Measurements from ENCODE around the gene SLC44A5.
A peak's percentile ranks its signal among the peaks of the same experiment; 100 is the strongest.
"Not testable (repeated sequence)": the region's sequence is repeated elsewhere in the genome, so short reads cannot be mapped to it uniquely, and the experiment has no call there.

The SLC44A5 gene

DNA sequence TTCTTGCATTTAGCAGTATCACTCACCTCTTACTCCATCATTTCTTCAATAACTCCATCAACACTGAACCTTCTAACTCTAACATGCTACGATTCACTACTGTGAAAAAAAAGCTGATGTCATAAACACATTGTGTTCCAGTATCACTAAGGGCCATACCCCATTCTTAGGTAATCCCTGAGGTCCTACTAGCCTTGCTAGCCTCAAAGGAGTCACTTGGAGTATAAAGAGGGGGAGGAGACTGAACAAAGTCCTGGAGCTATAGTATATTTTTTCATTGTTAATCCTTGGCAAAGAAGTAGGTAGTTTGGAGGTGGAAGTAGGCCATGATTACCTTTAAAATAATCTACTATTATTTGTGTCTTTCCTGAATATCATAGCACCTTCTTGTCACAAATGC is at the start of gene SLC44A5:
Gene SLC44A5 (minus strand): TSS at position 101 of the 400 bp plus-strand sequence. CDS start 69,667 bp downstream, outside the sequence.
- no peak for ATAC-seq

DNA sequence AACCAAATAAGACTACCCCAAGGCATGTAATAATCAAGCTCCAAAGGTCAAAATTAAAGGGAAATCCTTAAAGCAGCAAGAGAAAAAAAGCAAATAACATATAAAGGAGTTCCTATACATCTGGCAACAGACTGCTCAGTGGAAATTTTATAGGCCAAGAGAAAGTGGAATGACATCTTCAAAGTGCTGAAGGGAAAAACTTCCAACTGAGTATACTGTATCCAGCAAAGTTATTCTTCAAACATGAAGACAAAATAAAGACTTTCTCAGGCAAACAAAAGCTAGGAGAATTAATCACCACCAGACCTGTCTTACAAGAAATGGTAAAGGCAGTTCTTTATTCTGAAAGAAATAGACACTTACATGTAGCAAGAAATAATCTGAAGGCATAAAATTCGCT is 45.0 kb upstream of the SLC44A5 start:
- no peak for ATAC-seq

GRCh38 chr1:75647183-75647582 is 36.3 kb upstream of the SLC44A5 start:
- ATAC-seq = not testable (repeated sequence)

GRCh38 chr1:75645153-75645552 is 34.2 kb upstream of the SLC44A5 start:
- not testable (repeated sequence) for ATAC-seq

- ATAC-seq = no peak
These were observed 32.5 kb upstream of the SLC44A5 start for GRCh38 chr1:75643460-75643859.

- ATAC-seq = no peak
These were observed 30.4 kb upstream of the SLC44A5 start for GRCh38 chr1:75641325-75641724.

DNA sequence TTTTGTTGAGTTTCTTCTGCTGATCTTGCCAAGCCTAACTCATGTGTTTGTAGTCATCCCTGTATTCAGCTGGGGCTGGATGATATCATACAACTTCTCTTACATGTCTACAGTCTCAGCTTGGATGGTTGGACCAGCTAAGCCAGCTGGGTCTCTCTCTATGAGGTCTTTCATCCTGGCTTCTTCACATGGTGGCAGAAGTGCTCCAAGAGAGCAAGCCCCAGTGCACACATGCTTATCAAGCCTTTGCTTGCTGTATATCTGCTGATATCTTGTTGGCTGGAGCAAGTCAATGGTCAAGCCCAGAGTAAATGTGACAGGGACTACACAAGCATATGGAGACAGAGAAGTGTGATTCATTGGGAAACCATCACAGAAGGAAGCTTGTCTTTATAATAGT is 29.2 kb upstream of the SLC44A5 start:
- no peak for ATAC-seq

DNA sequence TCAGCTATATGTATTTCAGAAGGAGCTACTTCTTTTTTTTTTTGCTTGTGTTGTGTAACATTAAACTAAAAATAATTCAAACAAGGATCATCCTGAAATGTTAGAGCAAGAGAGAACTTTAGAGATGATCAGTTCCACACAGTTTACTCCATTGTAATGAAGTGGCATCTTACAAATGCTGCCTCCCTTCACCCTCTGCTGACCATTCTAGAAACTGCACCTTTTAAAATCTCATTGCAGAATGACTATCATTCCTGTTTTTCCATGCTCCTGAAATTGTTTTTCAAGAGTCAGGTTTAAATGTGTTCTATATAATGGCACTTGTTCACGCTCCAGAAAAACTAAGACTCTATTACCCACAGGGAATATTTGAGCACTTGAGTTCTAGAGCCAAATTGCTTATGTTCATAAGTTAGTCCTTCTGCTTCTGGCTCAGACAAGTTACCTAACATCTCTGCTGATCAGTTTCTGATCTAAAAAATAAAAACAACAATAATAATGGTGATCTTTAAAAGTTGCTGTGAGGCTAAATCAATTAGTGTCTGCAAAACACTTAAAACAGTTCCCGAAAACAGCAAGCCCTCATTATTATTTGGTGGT is 21.5 kb upstream of the SLC44A5 start:
- no peak for ATAC-seq

GRCh38 chr1:75630998-75631397 is 20.1 kb upstream of the SLC44A5 start:
- no peak for ATAC-seq

DNA sequence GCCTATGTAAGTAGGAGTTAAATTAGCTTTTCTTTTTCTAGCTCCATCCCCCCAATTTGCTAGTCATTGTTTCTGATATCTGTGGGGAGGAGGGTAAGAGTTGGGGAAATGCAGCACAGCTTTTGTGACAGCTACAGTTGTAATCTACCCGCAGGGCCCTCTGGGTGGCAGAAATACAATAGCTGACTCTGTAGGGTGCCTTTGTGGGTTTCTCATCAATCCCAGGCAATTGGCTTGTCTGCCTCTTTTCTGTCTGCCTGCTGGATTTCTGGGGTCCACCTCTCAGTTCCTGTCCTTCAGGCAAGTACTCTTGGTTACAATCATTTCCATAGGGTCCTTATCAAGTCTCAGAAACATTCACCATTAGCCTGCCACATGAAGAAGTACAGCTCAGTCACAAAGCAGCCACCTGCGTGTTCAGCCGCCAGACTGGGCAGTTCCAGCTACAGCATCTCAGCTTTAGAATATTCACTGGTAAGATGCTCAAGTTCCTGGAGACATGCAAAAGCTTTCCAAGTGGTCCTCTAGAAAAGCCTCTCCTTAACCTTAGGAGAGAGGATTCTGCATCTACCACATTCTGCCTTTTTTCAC is 19.2 kb upstream of the SLC44A5 start:
- ATAC-seq = no peak

- ATAC-seq = no peak
These were observed 14.9 kb upstream of the SLC44A5 start for GRCh38 chr1:75625795-75626194.

GRCh38 chr1:75618382-75618781 is 7.5 kb upstream of the SLC44A5 start:
- ATAC-seq = no peak

DNA sequence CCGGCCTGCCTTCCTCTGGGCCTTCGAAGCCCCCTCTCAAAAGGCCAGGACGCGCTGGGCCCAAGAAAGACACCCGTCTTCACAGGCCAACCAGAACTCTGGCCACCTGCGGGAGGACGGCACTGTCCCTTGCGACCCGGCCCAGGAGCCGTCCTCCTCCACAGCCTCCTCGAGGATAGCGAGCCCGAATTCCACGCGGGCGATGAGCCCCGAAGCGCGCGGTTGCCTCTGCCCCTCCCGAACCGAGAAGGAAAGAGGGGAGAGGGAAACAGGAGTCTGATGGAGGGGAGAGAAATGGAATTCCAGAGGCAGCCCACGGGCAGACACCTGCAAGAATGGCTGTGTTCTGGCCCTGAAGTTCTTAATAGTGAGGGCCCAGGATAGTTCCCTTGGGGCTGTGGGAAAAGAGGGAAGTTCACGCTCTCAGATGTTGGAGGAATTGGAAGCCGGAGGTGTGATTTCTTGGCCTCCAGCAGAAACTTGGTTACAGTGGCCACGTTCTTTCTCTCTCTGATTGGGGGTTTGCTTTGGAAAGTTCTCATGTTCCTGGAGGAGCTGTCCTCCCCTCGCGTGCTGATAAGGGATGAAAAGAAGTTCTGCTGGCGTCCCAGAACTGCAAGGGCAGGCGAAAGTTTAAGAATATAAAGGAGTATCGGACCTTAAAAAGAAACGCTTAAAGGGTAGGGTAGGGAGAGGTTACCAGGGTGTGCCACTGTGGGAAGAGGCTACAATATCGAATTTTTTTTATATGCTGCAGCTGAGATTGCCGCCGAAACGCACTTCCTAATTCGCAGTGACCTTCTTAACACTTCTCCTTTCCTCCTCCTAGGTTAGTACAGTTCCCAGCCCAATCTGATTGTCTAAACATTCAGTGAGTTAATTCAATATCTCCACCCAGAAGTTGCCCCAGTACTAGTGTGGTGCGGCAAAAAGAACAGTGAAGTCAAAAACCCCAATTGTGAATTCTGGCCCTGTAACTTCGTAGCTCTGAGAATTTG is 5.8 kb upstream of the SLC44A5 start:
- ATAC-seq = no peak

DNA sequence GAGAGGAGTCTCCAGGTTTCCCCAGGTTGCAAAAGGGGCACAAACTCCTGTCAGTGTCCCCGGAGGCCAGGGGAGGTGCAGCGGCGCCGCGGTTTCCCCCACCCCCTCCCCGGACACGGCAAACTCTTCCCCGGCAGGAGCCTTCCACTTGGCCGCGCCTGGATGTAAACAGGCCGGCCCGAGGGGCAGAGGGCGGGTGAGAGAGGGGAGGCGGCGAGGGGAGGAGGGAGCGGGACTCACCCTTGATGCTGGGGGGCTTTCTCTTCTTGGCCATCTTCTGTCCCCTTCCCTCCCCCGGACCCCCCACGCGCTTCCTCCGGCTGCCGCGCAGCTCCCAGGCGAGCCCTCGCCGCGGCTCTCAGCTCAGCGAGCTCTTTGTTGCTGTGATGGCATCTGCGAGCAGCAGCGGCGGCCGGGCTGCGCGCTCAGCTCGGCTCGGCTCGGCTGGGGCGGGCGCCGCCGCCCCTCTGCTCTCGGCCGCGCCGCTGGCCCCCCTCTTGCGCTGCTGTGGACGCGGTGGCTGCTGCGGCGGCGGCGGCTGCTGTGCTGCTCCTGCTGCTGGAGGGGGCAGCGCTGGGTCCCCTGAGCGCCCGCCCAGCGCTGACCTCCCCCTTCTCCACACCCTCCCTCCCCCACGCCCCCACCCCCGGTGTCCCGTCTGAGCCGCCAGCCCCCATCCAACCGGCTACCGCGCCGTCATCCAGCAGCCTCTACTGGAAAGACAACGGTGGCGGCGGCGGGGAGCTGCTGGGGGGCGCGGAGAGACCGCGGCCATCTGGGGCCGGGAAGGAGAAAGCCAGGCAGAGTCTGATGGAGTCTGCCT is 4.9 kb upstream of the SLC44A5 start:
- ATAC-seq = peak; percentile 27 to 33

- ATAC-seq = no peak
These were observed 3.5 kb upstream of the SLC44A5 start for GRCh38 chr1:75614399-75614756.

DNA sequence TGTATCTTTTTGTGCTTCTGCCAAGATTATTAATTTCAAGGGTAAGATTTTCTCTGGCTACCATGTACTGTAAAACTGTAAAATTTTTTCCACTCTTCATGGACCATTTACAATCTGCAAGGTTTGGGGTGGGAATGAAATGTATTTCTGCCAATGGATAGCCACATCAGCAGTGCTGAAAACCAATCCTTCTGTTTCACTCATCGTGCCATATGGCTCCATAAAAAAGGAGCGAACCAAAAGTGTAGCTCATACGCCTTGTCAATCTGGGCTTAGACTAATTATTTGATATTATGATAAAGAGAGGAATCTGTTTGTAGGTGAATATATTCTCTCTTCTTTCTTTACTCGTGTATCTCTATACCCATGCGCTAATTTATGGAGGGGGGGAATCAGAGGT is 3.0 kb upstream of the SLC44A5 start:
- ATAC-seq = no peak

DNA sequence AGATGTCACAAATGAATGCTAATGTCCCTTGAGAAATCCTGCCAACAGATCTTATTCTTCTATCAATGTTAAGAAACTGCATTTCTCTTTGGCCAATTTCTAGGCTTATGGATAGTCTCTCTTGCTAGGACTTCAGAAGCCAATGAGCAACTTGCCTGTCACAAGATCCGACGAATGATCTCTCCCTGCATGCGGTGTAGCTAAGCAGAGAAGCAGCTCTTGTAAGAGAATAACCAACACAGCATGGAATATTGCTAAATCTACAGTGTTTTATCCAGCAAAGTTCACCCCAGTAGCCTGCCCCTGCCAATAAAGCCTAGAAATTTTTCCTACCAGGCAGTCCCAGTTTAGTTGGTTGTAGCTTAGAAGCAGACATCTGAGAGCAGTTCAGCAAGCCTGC is 2.1 kb upstream of the SLC44A5 start:
- ATAC-seq = no peak

DNA sequence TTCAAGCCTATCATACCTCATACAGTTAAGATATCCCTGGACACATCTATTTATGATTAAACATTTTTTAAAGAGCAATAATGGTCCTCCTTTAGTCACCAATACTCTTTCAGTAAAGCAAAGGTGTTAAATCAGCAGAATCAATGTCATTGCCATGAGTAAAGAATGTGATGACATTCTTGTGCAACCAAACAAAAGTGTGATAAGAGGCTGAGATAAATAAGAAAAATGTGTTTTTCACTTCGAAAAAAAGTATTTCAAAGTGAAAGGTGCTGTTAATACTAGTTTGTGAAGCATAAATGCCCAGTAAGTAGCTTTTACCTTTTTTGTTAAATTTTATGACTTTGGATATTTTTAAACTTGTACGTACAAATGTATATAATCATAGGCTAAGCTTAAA is 8.4 kb downstream of the SLC44A5 start:
- no peak for ATAC-seq

DNA sequence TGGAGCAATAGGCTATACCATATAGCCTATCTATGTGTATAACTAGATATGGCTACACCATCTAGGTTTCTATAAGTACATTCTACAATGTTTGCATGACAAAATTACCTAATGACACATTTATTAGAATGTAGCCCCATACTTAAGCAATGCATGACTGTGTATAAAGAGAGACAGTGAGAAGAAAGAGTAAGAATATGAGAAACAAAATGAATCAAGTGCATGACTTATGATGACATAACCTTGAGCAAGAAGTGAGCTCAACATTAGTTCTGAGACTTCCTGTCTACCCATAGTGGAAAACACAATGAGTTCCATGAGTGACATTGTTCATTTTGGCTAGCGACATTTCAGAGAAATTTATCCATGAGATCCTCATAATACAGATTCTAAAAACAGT is 10.1 kb downstream of the SLC44A5 start:
- peak; percentile 55 to 63 for ATAC-seq

GRCh38 chr1:75594327-75594726 is 16.6 kb downstream of the SLC44A5 start:
- ATAC-seq = no peak

DNA sequence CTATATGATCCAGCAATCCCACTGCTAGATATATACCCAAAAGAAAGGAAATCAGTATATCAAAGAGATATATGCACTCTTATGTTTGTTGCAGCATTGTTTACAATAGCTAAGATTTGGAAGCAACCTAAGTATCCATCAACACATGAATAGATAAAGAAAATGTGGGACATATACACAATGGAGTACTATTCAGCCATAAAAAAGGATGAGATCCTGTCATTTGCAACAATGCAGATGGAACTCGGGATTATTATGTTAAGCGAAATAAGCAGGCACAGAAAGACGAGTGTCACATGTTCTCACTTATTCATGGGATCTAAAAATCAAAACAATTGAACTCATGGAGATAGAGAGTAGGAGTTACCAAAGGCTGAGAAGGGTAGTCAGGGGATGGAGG is 17.5 kb downstream of the SLC44A5 start:
- ATAC-seq = not testable (repeated sequence)

GRCh38 chr1:75589637-75590036 is 21.3 kb downstream of the SLC44A5 start:
- ATAC-seq = no peak
